HG03354 (cell line): Measurements from ENCODE around the gene SIRT3.
"Not testable (repeated sequence)": the region's sequence is repeated elsewhere in the genome, so short reads cannot be mapped to it uniquely, and the experiment has no call there.

ENCODE experiments used
- ATAC-seq: cut with Tn5 transposase; IDR thresholded peaks from one replicate; pipeline ENCODE4 v1.9.1; 2021; ENCODE audit warnings: mild to moderate bottlenecking; ENCODE audit not compliant: unreplicated experiment, poor library complexity, severe bottlenecking

Gene SIRT3

DNA sequence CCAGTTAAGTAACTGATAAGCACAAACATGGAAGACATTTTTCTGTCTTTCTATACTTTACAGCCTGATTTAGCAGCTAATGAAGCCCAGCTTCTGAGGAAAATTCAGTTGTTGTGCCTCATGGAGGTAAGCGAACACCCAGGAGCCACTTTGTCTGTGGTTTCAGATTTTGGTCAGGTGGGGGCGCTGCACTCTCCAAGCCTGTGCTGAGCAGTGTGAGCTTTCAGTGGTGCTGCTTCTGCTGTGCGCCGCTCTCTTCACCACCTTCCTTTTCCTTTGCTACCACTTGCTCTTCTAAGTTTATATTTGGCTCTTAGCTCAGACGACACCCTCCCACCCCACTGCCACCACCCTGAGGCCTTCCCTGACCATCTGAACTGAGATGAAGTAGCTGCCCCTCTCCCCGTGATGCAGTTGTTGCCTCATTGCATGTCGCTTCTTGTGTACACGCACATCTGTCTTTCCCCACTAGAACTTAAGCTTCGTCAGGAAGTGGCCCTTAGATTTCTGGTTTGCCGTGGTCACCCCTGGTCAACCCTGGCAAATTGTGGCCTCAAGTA is 14.7 kb upstream of the SIRT3 start:
- ATAC-seq: no peak

DNA sequence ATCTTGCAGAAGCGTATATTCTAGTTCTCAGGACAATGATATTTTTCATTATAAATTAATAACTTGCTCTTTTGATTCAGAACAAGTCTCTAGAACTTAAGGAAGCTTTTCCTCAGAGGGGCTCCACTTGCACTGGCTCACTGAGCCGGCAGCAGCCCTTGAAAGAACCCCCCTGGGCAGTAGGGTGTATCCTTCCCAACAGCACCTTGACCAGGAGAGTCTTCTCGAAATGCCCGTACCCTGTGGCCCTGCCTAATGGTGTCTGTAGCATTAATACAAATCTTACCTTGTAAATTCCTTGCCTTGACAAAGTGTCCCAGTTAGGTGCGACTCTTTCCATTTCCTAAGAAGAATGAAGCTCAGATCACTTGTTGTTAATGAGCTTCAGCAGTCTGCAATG is 14.1 kb upstream of the SIRT3 start:
- no peak for ATAC-seq

GRCh38 chr11:249062-249461 is 12.9 kb upstream of the SIRT3 start:
- no peak for ATAC-seq

DNA sequence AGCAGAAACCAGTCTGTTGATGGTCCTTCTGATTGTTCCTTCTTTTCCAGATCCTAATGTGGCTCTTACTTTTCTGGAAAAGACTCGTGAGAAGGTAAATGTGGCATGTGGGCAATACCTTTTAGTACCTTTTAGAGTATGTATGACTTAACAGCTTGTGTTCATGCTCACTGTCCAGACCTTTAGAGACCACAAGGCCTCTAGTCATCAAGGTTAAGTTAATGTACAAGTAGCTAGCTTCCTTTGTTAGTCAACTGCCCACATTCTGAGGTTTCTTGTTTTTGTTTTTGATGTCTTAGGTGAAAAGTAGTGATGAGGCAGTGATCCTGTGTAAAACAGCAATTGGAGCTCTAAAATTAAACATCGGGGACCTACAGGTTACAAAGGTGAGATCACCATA is 8.2 kb upstream of the SIRT3 start:
- ATAC-seq: no peak

- ATAC-seq: no peak
These were observed 5.5 kb upstream of the SIRT3 start for GRCh38 chr11:241634-242033.

- no peak for ATAC-seq
These were observed 4.2 kb upstream of the SIRT3 start for GRCh38 chr11:240315-240714.

GRCh38 chr11:238346-238745 is 2.2 kb upstream of the SIRT3 start:
- ATAC-seq: not testable (repeated sequence)

DNA sequence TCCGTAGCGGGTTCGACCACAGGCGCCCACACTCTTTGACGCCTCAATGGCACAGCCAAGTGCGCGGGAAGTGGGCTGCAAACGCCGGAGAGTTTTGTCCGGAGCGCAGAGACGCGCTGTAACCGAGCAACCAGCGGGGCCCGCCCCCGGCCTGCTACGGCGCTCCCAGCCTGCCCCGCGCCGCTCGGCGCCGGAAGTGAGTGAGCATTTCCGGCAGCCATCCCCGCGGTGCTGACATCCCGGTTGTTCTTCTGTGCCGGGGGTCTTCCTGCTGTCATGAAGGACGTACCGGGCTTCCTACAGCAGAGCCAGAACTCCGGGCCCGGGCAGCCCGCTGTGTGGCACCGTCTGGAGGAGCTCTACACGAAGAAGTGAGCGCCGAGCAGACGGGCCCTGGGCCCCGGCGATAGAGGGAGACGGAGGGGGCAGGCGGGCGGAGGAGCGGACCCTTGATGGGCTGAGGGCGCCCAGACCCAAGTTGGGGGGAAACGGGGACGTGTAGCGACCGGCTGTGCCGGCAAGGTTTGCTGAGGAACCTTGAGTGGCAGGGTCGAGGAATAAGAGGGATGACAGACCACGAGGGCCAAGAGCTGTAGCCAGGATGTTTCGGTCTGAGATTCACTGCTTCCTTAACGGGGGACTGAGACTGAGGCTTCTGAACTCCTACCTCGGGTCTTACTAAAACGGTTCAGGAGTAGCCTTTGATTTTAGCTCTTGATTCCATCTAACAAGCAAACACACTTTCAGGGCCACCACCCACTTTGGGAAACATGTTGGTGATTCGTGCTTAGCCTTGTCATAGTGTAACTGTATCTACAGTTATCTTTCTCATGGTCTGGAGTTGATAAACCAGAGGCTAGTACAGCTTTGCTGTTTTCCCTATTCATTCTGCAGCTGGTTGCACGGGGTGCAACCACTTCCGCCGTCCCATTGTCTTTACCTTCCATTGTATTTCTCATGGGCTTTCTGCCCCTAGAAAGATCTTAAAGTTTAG is 929 bp upstream of the SIRT3 start, which contains the start of gene PSMD13:
PSMD13 (plus strand) TSS at position 203 of the 994 bp plus-strand sequence; CDS start at position 277, 74 bp downstream.
- peak; percentile 84 for ATAC-seq

GRCh38 chr11:235609-235996 is 539 bp downstream of the SIRT3 start:
- peak; percentile 15 for ATAC-seq

DNA sequence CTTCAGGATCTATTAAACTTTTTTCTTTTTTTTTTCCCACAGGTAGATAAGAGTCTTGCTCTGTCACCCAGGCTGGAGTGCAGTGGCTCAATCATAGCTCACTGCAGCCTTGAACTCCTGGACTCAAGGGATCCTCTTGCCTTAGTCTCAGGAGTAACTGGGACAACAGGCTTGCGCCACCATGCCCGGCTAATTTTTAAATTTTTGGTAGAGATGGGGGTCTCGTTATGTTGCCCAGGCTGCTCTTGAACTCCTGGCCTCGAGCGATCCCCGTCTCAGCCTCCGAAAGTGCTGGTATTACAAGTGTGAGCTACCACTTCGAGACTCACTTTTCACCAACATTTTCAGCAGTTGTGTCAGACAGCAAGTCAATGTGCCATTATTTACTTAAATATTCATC is 962 bp downstream of the SIRT3 start:
- no peak for ATAC-seq

DNA sequence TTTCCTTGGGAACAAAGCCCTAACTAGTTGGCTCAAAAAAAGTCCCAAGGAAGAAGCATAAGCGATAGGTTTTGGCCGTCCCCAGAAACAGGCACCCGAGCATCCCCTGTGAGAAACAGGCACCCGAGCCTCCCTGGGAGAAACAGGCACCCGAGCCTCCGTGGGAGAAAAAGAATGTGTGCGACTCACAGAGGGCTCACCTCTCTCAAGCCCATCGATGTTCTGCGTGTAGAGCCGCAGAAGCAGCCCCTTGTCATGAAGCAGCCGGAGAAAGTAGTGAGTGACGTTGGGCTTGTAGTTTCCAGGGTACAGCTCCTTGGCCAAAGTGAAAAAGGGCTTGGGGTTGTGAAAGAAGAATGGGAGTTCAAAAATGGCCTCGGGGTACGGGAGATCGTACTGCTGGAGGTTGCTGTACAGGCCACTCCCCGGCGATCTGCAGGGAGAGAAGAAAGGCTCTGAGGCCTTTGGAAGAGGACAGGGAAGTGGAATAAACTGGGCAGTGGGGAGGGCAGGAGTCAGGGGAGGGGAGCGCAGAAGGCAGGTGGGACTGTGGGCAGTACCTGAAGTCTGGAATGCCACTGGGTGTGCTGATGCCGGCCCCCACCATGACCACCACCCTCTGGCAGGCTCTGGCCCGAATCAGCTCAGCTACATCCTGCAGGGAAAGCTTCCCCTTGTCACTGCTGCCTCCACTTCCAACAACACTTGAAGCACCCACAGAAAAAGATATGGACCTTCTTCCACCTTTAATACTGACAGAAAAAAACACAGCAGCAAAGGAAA is 3.2 kb downstream of the SIRT3 start:
- ATAC-seq: no peak

DNA sequence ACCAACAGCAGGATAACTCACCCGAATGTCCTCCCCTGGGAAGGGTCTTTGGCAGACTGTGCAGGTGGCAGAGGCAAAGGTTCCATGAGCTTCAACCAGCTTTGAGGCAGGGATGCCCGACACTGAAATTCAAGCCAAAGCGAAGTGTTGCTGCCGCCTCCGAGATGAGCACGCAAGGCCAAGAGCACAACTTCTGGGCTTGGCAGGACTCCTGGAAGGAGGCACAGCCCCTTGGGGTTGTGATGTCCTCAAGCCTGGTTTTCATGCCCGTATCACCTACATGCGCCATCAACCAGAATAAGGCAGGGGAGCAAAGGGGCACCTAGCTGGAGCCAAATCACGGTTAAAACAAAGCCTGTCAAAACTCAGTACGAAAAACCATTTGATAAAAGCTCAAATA is 5.7 kb downstream of the SIRT3 start:
- no peak for ATAC-seq

- ATAC-seq: no peak
These were observed 8.2 kb downstream of the SIRT3 start for GRCh38 chr11:227824-228379.

- no peak for ATAC-seq
These were observed 10.2 kb downstream of the SIRT3 start for GRCh38 chr11:225734-226453.

GRCh38 chr11:224424-224823 is 11.7 kb downstream of the SIRT3 start:
- ATAC-seq: no peak

- no peak for ATAC-seq
These were observed 12.3 kb downstream of the SIRT3 start for GRCh38 chr11:223884-224283.

DNA sequence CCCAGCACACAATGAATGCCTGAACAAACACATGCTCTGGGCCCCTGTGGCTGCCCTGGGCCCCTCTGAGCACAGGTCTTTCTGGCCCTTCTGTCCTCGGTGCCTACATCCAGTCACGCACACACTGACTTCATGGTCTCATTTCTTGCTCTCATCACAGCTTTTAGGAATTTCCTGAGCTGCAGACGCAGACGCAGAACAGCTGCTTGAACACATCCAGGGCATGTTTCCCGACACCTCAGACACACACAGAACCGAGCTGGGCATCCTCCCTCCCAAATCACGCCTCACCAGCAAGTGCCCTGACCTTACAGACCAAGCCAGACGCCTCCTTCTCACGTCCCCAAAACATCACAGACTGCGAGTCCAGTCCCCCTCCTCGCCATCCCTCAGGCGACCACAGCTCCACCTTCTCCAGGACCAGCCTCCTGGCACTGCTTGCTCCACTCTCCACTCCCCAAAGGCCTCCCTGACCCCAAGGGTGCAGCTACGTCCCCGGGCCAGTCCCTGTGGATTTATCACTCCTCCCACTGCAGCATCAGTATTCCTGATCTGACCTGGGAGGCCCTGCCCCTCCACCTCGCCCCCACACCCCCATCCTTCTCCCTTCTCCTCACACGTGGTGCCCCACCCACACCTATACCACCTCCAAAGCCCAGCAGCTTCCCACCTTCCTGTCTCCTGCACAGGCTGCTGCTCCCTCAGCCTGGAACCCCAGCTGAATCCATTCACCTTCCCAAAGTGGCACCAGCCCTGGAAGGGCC is 12.9 kb downstream of the SIRT3 start:
- ATAC-seq: no peak

GRCh38 chr11:221998-222789 is 13.9 kb downstream of the SIRT3 start:
- ATAC-seq: no peak
